ENCODE measurements around the gene HTRA2.
"Not testable (repeated sequence)": the region's sequence is repeated elsewhere in the genome, so short reads cannot be mapped to it uniquely, and the experiment has no call there.

HTRA2 gene

DNA sequence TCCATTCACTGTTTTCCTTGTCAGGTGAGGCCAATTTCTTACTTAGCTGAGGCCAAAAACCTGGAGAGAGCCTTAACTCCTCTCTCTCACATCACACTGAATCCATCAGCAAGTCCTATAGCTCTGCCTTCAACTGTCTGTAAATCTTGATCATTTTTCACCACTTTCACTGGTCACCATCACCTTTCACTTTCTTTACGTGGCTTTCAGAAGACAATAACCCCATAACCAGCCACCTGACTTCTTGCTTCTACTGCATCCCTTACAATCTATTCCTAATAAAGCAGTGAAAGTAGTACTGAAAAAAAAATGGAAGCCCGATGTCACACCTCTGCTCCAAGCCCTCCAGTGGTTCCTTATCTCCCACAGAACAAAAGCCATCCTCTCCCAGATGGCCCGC, 16.3 kb downstream of the HTRA2 start:
- no peak for DNase-seq

DNA sequence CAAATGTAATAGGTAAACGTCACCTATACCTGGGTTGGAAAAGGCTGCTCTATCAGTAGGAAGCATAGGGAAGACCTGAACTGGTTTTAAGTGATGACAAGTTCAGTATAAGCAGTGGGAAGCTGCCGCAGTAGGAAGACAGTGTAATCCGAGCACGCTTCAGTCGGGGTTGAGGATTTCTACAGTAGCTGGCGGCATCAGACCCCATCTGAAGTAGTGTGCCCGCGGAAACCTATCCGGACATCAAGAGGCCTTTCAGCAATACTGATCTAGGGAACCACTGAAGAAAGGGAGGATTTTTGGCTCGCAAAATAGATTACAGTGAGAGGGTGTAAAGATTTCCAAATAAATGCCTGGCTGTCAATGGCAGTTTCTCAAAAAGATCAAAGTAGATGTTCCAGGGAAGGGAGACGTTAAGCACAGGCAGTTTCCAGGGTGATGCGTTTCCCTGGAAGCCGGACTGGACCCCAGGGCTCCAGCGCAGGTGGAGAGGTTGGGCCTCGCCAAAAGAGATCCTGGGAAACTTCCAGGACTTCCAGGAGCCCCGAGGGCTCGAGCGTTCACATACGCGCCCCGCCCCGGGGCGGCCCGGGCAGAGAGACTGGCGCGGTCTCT, 18.7 kb downstream of the HTRA2 start:
- DNase-seq: no peak

DNA sequence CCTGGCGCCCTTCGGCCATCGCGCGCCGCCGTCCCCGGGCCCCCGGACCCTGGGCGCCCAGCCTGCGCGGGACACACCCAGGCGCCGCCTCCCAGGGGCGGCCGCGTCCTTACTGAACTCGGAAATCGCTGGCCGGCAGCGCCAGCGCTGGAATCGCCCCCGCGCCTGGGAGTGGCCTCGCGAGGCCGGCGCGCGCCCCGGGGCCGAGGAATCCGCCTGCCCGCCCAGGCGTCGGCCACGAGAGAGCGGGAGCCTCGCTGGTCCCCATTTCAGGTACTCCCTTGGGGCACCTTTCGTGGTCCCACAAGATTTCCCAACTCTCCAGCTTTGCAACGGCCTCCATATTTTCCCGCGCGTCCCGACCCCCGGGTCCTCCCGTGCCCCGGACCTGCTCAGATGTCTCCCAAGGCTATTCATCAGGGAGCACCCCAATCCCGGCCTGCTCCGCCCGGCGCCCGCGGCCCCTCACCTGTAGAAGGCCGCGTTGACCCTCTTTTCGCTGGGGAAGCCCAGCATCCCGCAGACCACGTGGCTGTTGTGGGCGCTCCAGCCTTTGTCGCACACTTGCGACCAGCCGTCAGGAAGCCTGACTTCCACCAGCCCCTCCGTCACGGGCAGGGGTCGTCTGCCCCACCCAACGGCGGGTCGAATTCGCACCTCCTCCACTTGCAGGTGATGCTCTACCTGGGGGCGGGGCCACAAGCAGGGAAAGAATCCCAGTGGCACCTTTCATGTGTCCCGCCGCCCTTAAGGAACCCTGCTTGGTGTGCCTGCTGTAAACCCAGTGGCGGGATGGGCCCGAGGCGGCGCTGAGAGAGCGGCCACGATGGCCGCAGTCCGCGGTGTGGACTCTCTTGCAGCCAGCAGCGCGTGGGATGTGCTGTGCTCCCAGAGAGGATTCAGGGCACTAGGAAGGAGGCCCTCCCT, 19.4 kb downstream of the HTRA2 start:
- no peak for DNase-seq

DNA sequence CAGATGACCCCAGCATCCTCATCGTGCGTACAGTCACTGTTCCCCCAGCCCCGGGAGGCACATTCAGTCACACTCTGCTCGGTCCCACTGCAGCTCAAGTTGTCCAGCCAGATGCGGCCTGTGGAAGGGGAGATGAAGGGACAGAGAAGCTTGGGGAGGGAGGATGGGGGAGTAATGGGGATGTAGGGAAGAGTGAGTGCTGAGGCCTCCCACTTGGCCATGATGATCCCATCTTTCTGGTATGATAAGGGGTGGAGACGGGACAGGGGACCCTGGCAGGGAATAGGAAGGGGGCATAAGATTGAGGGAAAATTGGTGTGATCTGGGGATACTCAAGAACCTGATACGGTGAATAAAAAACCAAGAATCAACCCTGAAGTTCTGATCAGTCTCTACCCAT, 20.5 kb downstream of the HTRA2 start:
- no peak for DNase-seq

DNA sequence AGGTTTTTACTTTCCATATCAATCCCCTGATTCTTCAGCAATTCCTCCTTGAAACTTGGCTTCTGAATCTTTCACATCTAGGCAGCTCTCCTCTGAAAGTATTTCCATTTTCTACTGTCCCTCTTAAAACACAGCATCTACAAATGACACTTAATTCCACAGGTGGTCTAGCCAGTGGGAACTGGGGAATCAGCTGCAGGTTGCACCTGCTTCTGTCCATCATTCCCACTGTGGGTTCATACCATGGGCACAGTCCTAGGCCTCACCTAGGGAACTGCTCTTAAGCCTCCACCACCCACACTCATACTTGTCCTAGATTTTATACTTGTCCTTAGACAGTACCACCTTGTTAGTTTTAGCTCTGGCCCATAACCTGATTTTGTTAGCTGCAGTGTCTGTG, 21.8 kb downstream of the HTRA2 start:
- no peak for DNase-seq

DNA sequence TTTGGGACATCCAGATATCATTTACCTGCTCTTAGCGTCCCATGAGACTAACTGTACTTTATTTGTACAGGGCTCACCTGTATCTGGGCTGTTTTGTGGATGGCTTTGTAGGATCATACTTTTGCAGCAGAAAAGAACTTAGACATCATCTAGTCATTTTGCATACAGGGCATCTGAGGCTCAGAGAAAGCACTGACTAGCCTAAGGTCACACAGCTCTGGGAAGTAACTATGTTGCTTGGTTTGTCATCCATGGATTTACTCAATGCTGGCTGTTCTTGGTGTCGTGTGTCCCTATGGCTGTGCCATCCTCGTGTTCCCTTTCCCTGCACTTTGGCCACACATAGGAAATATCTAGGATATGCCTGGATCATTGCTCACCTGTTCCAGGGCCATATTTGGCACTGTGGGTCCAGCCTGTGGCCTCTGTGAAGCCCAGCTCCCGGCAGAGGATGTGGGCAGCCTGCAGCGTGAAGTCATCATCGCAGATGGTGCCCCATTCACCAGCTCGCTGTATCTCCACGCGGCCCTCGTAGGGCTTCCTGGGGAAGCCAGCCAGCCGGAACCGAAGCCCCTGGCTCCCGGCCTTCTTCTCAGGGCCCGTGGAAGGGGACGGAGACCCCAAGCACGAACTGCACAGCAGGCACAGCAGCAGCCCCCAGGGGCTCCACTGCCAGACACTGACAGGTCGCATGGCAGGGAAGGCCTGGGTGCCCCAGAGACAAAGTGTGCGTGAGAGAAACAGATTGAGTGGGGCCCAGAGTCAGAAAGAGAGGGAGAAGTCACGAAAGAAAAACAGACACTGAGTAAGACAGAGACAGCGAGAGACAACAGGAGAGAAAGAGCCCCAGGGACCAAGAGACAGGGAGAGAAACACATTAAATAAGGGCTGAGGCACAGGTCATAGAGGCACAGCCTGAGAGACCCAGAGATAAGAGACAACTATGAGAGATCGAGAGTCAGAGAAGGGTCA, 22.5 kb downstream of the HTRA2 start:
- no peak for DNase-seq

DNA sequence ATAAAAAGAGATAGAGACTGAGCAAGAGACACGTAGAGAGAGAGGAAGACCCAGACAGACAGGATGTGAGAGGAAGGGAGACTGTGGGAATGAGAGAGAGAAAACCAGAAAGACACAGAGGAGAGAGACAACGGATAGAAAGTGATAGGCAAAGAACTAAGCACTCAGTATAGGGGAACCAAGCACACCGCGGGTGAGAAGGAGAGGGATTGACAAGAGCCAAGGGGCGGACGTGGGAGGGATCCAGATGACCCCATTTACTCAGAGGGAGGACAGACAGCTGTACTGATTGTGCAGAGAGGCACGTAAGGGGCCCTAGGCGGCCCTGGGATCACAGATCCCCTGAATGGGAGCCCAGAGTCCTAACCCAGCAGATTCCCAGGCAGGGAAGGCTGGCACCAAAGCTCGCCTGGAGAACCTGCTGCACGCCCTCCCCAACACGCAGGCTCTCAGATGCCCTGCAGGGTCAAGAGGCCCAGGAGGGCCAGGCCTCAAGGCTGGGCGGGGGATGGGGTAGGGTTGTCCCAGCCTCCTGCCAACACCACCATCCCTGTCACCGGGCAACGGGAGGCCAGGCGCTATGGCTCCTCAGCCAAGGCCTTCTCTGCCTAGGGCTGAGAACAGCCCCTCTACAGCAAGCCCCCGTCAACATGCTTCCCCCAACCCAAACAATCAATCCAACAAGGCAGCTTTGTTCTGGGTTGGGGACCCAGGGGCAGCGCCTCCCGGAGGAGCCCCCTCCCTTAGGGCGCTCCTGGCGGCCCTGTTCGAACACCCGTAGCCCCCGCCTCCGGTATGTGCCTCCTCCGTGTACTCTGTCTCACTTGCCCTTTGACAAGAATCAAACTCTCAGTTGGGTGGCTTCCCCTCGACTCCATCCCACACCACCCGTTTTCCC, 23.4 kb downstream of the HTRA2 start:
- DNase-seq: no peak

DNA sequence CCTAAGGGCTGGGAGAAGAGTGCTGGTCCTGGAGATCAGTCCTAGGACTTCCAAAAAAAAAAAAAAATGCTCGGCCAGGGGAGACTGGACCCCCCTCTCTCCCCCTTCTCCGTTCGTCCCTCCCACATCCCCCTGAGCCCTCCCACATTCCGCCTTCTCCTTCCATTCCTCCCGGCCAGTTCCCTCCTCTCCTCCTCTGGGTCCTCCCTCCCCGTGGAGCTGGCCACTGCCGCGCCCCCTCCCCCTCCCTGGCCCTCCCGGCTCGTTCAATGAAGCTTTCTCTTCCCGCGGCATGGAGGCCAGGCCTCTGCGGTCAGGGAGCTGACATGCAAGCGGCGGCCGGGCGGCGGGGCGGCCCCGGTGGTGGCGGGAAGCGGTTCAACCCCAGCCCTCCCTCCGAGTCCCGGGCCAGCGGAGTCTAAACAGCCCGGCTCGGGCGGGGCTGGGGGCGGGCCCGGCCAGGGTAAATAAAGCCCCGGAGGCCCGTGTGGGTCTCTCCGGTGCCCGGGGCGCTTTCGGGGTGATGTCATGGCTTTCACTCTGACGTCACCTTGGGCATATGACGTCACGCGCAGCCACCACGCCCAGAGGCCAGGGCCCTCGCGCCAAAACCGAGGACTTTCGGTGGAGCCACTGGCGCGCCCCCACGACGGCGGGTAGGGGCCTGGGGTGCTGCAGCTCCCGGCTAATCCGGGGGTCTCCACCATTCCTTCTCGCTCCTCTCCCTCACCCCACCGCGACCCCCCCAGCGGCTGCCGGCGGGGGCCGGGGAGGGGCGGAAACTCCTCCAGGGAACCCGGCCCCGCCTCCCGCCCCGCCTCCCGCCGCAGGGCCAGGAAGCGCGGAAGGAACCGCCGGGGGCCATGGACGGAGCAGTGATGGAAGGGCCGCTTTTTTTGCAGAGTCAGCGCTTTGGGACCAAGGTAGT, 24.4 kb downstream of the HTRA2 start, which contains the start of the genes DOK1 and LOXL3:
Gene DOK1, plus strand, starts transcription at position 829 of the 928 bp plus-strand sequence. Its CDS starts 35 bp downstream, at position 864.
Gene LOXL3, minus strand, starts transcription at position 51 of the 928 bp plus-strand sequence. CDS start 1,308 bp downstream, outside the sequence.
- peak; percentile 61 to 78 (median 67) for DNase-seq

DNA sequence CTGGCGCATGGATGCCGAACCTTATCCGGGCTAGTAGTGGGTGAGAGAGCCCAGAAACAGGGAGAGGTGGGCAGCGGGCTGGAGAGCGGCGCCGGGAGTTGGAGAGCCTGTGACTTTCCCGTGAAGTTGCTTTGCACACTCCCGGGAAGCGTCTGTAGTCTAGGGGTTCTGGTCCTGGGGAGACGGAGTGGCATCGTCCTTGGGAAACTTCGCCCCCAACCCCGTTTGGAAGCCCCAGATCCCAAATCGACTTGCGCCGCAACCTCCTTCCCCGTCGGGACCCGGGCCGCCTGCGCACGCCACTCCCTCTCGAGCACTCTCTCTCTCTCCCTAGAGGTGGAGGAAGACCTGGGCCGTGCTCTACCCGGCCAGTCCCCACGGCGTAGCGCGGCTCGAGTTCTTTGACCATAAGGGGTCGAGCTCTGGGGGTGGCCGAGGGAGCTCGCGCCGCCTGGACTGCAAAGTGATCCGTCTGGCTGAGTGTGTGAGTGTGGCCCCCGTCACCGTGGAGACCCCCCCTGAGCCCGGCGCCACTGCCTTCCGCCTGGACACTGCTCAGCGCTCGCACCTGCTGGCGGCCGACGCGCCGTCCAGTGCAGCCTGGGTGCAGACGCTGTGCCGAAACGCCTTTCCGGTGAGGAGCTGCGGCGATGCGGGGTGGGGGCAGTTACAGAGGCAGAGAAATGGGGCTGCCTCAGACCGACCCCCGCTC, 25.2 kb downstream of the HTRA2 start:
- peak in 1 of 4 experiments; percentile 27 for DNase-seq

DNA sequence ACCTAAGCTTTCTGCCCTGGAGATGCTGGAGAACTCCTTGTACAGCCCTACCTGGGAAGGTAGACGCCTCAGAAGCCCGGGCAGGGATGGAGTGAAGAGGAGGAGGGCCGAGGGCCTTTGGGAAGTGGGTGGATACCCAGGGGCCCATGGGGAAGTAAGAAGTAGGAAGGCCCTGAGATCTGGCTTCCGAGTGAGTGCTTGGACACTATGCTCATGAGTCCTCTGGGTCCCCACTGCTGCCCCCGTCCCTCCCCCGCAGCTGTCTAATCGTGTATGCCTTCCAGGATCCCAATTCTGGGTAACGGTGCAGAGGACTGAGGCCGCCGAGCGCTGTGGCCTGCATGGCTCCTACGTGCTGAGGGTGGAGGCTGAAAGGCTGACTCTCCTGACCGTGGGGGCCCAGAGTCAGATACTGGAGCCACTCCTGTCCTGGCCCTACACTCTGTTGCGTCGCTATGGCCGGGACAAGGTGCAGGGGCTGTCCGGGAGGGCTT, 25.9 kb downstream of the HTRA2 start:
- no peak for DNase-seq

DNA sequence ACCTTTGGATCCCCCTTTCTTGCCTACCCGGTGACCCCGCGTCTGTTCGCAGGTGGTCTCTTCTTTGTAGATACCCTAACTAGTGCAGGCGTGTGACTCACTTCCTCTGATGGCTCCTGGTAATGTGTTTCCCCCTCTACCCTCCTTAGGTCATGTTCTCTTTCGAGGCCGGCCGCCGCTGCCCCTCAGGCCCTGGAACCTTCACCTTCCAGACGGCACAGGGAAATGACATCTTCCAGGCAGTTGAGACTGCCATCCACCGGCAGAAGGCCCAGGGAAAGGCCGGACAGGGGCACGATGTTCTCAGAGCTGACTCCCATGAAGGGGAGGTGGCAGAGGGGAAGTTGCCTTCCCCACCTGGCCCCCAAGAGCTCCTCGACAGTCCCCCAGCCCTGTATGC, 26.4 kb downstream of the HTRA2 start:
- DNase-seq: no peak

DNA sequence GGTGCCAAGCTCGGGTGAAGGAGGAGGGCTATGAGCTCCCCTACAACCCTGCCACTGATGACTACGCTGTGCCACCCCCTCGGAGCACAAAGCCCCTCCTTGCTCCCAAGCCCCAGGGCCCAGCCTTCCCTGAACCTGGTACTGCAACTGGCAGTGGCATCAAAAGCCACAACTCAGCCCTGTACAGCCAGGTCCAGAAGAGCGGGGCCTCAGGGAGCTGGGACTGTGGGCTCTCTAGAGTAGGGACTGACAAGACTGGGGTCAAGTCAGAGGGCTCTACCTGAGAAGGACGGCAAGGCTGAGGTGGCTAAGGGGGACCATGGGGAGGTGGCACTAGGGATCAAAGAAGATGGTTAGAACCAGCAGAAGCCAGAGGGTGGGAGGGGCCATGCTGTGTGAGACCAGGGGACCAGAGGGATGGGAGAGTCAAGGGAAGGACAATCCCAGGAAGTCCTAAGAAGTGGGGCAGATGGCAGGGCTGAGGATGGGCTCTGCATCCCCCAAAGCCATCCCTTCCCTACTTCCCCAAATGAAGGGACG, 27.2 kb downstream of the HTRA2 start:
- no peak for DNase-seq

DNA sequence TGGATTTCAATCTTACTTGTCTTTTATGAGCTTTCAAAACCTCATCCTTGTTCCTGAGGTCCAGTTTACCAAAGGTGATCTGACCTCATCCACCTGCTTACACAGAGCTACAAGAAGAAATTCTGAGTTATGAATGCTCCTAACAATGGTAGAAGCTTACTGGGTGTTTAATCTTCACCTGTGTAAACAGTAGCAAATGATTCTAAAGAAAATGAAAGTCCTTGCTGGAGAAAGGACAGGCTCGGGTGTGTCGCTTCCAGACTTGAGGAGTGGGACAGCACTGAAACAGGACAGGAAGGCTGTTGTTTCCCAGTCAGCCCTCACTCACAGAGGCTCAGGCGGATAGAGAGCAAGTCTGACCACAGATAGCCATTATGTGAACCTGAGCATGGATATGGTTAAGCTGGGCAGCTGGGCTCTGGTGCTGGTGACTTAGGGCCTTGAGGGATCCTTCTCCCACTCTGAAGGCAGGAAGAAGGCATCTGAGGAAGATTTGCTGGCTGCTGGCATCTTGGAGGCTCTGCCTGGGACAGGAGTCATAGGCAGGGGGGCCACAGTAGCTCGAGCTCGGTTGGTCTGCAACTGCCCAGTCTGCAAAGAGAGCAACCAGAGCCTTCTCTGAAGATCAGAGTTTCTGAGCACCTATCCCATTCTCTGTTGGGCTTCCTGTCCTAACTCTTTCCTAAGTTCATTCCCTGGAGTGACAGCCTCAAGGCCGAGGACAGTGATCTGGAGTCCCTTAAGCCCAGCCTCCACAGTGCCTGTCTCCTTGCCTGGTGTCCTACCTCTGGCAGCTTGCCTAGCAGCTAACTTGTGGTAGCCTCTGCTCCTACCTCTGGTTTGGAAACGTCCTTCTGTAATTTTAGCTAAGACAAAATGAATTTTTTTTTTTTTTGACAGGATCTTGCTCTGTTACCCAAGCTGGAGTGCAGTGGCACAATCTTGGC, 28.8 kb downstream of the HTRA2 start:
- DNase-seq: no peak

DNA sequence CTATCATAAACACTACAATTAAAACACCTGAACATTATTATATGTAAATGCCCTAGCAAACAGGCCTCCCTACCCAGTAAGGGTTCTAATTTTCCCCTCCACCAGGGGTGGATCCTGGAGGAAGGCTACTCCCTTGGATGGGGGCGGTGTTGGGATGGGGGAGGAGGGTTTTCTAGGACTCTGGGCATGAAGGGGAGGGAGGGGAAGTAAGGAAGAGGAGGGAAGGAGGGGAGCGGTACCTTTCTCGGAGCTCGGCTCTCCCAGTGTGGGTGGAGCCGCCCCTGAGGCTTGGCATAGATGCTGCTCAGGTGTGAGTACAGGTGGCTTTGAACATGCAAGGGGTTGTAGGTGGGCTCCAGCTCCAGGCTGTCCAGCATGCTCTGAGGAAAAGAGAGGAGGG, 30.2 kb downstream of the HTRA2 start:
- DNase-seq: no peak

DNA sequence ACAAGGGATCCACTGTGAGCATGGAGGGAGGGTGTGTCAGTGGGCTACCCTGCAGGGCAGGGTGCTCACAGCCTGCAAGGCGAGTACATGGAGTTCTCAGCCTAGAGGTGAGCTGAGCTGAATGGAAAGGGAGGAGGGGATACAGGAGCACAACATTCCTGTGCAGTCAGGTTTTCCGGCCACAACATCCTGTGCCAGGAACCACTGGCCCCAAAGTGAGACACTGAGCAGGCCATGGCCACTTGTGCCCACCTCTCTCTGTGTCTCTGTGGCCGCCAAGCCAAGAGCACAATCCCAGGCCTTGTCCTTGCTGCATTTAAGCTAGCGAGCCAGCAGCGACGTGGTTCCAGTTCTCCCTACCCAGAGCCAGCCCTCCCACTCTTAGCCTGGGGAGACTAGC, 30.9 kb downstream of the HTRA2 start:
- no peak for DNase-seq

DNA sequence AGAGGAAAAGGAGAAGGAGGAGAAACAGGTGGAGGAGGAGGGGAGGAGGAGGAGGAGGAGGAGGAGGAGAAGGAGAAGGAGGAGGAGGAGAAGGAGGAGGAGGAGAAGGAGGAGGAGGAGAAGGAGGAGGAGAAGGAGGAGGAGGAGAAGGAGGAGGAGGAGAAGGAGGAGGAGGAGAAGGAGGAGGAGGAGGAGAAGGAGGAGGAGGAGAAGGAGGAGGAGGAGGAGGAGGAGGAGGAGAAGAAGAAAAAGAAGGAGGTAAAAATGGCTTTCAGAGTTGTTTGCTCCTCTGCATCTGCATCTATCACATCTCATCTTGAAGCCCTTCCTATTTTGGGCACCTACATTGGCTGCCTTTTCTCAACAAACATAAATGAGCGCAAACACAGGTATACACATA, 31.3 kb downstream of the HTRA2 start:
- DNase-seq: not testable (repeated sequence)

DNA sequence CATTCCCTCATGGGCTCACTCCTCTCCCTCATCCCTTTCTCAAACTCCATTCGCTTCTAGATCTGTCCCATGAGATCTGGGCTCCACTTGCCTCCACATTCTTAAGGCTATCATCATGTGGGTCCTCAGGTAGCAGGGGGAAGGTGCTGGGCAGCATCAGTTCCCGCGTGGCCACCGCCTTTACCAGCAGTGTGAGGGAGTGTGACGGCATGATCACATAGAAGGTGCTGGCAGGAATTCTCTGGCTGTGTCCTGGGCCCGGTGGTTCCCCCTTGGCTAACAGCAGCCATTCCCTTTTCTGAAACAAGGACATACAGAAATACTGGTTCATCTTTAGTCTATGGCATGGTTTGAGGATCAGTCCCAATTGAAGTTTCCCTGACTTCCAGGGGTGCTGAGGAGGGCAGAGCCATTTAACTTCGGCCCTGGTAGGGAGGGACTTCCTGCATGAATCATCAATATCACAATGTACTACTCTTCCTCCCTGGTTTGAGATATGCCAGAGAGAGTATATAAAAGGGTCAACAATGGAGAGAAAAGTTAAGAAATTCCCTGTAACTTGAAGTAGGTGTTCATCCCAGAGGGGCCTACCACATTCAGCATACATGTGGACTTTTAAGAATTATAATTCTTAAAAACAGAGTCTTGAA, 32.5 kb downstream of the HTRA2 start:
- DNase-seq: no peak

DNA sequence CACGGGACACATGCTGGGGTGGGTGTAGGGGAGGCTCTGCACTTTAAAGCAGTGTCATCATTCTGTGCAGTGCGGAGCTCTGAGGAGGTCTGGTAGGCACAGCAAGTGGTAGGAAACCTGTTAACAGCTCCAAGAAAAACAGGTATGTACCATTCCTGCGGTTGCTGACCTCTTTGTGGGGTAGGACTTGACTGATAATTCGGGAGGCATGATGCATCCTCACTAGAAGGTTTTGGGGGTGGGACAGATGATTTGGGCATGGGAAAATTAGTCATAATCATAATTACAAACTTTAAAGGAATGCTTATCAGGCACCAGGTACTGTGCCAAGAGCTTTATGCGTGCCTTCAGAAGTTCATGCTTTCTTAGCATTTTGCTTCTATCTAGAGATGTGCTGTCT, 34.5 kb downstream of the HTRA2 start:
- no peak for DNase-seq
